ENCODE data around the gene NT5DC1. TPM values are rescaled to one million over a fixed set of nuclear protein-coding genes. Genes with fewer than 3 reads are reported as not detected.

The NT5DC1 gene
- total RNA-seq, 1 experiment from 2014 or later = 63.7 TPM

DNA sequence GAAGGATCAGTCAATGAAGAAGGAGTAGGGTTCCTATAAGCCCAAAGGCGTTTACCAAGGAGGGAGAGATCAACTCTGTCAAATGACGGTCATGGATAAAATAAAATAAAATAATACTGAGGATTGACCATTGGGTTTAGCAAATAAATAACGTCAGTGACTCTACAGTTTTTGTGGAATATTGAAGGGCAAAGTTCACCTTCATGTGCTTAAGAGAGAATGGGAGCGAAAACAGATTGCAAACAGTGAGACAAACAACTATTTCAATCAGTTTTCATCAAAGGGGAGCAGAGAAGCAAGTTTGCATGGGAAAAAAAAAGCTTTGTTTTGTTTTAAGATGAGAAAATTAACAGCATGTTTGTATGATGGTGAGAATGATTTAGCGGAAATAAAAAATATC is 17.6 kb upstream of the NT5DC1 start:
- BruUV-seq (replicated peaks) = no TSS peak
- no peaks in the 10 kb centered on the region for H3K36me3 ChIP-seq (ENCODE audit: control insufficient read depth in 1 of 2, insufficient read depth in 2 of 2, low read length in 2 of 2)
- no peaks in the 10 kb centered on the region for H4K20me1 ChIP-seq (ENCODE audit: insufficient read depth)
- TF ChIP-seq SRF (IDR thresholded peaks at IDR 0.05; ENCODE audit: low read depth) (no peak), CBX3 (IDR thresholded peaks at IDR 0.05; ENCODE audit: low read depth) (no peak), EGR1 (IDR thresholded peaks at IDR 0.05; ENCODE audit: low read depth) (no peak), RAD21 (IDR thresholded peaks at IDR 0.05; ENCODE audit: low read depth) (no peak), EZH2 (IDR thresholded peaks at IDR 0.05) (no peak), TCF7L2 (IDR thresholded peaks at IDR 0.05; ENCODE audit: borderline replicate concordance, extremely low read depth, insufficient read depth, insufficient read length) (no peak)
- TF ChIP-seq, protein P1, sequence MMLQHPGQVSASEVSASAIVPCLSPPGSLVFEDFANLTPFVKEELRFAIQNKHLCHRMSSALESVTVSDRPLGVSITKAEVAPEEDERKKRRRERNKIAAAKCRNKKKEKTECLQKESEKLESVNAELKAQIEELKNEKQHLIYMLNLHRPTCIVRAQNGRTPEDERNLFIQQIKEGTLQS (IDR thresholded peaks at IDR 0.05) = no peak
- TF ChIP-seq, protein P2, sequence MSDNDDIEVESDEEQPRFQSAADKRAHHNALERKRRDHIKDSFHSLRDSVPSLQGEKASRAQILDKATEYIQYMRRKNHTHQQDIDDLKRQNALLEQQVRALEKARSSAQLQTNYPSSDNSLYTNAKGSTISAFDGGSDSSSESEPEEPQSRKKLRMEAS (IDR thresholded peaks at IDR 0.05) = no peak
- TF ChIP-seq, protein P3, sequence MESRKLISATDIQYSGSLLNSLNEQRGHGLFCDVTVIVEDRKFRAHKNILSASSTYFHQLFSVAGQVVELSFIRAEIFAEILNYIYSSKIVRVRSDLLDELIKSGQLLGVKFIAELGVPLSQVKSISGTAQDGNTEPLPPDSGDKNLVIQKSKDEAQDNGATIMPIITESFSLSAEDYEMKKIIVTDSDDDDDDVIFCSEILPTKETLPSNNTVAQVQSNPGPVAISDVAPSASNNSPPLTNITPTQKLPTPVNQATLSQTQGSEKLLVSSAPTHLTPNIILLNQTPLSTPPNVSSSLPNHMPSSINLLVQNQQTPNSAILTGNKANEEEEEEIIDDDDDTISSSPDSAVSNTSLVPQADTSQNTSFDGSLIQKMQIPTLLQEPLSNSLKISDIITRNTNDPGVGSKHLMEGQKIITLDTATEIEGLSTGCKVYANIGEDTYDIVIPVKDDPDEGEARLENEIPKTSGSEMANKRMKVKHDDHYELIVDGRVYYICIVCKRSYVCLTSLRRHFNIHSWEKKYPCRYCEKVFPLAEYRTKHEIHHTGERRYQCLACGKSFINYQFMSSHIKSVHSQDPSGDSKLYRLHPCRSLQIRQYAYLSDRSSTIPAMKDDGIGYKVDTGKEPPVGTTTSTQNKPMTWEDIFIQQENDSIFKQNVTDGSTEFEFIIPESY (IDR thresholded peaks at IDR 0.05; ENCODE audit: extremely low read depth, insufficient replicate concordance, low read length) = no peak
- POLR2A ChIA-PET = no interaction called here
- RAD21 ChIA-PET (ENCODE audit: low non-redundant PET in 1 of 2, low total read pairs in 2 of 2, uncharacterized antibody in 2 of 2, unreplicated experiment in 2 of 2) = no interaction called here
- H2AFZ ChIP-seq (ENCODE audit: low read depth, low read length, poor library complexity, severe bottlenecking) = no peak overlapping the region
- no peak overlapping the region for H3K9ac ChIP-seq (ENCODE audit: low read length)
- H3K9me2 ChIP-seq (ENCODE audit: insufficient read depth) = no peaks in the 10 kb centered on the region
- no peaks in the 10 kb centered on the region for H3K9me3 ChIP-seq (ENCODE audit: control insufficient read depth in 1 of 2, insufficient read depth in 1 of 2, low read depth in 1 of 2, low read length in 2 of 2)
- H3K4me1 ChIP-seq (ENCODE audit: control insufficient read depth in 1 of 2, insufficient read depth in 2 of 2, low read length in 2 of 2) = no peaks in the 10 kb centered on the region
- no peaks in the 10 kb centered on the region for H3K27me3 ChIP-seq (ENCODE audit: insufficient read depth, low read length)
- H3K79me2 ChIP-seq (ENCODE audit: insufficient read depth, low read length) = no peaks in the 10 kb centered on the region
- CTCF ChIA-PET = no interaction called here
- no peak for DNase-seq (ENCODE audit: low read depth, low spot score)
- H3K27ac ChIP-seq (ENCODE audit: low read depth, low read length) = no peak overlapping the region
- intact Hi-C loops (cut with micrococcal nuclease) = no loop called here
- H3K4me3 ChIP-seq (replicated peaks in 1 of 2; ENCODE audit: low read depth in 1 of 2, low read length in 2 of 2) = no peak overlapping the region
- H3K4me2 ChIP-seq (ENCODE audit: low read length) = no peak overlapping the region
- ATAC-seq = no peak
